HG02943 (cell line): ENCODE data around the gene IL20RA.

ENCODE experiments used
- ATAC-seq: cut with Tn5 transposase; IDR thresholded peaks from one replicate; pipeline ENCODE4 v1.9.1; 2021; ENCODE audit warnings: mild to moderate bottlenecking, low read depth, moderate library complexity; ENCODE audit not compliant: unreplicated experiment

The IL20RA gene

GRCh38 chr6:137046871-137047412 lies 2.2 kb upstream of the IL20RA start:
- ATAC-seq: no peak

DNA sequence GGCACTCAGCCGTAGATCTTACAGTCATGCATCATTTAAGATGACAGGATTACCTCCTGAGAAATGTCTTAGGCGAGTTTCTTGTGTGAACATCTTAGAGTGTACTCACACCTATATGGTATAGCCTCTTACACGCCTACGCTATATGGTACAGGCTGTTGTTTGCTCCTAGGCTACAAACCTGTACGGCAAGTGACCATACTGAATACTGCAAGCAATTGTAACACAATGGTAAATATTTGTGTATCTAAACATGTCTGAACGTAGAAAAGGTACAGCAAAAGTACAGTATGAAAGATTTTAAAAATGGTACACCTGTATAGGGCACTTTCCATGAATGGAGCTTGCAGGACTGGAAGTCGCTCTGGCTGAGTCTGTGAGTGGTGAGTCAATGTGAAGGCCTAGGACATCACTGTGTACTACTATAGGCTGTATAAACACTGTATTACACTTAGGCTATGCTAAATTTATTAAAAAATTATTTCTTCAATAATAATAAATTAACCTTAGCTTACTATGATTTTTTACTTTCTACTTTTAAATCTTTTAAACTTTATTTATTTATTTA lies 541 bp upstream of the IL20RA start:
- no peak for ATAC-seq

DNA sequence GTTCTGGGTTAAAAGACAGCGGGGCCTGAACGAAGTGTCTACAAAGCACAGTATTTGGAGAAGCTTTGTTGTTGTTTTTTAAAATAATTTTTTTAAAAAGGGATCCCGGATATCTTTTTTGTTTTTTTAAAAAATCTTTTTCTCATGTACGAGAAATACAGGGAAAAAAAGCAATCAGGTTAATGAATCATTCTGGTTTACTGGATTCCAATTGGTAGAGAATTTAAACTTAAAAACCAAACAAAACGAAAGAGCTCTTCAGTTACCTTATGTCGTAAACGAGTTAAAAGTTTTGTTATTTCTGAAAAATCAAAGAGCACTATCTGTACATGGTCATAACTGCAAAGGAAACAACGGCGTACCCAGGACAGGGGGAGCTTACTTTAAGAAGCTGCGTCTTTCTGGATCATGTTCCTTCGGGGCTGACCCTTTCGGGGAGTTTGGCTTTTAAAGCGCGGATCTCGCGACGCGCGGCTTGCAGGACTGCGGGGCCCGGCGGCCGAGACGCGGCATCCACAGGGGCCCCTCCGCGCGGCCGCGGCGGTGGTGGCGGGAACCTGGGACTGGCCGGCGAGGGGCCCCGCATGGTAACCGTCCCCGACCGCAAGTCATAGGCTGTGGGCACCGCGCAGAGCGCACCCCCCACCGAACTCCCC lies 927 bp downstream of the IL20RA start:
- no peak for ATAC-seq

DNA sequence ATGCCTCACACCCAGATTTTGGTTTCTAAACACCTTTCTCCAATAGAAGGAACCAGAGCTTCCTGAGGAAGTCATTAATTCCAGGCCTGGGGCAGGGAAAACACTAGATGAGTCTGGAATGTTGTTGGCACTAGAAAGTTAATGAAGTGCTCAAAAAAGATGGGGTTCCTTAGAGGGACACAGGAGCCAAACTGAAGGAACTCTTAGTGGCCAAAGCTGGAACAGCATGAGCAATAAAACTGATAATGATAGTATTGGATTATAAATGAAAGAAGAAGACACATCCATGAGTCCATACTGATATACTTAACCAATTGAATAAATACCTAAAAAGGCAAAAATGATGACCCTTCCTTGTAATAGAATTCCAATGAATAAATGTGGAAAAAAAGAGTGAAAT lies 4.4 kb downstream of the IL20RA start:
- no peak for ATAC-seq

- no peak for ATAC-seq
These were observed 5.8 kb downstream of the IL20RA start for GRCh38 chr6:137039010-137039409.

DNA sequence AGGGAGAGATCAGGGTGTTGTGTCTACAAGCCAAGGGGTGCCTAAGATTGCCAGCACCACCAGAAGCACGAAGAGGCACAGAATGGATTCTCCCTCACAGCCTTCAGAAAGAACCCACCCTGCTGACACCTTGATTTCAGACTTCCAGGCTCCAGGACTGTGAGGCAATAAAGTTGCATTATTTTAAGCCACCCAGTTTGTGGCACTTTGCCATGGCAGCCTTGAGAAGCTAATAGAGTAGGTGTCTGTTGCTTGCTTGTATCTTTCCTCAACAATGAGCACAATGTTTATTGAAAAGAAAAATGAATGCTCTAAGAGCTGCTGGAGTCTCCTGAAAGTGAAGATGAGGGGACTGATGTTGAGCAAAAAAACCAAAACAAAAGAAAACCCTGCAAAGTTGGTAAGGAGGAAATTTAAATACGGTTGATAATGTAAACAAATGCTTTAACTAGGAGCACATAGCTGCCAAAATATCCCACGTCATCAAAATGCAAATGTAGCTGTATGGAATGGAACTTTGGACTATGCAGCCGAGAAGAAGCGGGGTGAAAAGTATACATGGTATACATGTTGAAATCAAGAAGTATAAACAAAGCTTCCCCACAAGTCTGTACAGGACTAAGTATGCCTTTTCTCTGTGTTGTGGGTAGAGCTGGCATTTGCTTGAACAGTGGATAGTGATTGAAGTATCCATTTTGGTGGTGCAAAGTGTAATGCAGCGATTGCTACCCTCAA lies 8.0 kb downstream of the IL20RA start:
- ATAC-seq: no peak

- no peak for ATAC-seq
These were observed 10.9 kb downstream of the IL20RA start for GRCh38 chr6:137033828-137034227.

GRCh38 chr6:137031122-137031521 lies 13.6 kb downstream of the IL20RA start:
- ATAC-seq: no peak

- no peak for ATAC-seq
These were observed 15.9 kb downstream of the IL20RA start for GRCh38 chr6:137028912-137029311.

DNA sequence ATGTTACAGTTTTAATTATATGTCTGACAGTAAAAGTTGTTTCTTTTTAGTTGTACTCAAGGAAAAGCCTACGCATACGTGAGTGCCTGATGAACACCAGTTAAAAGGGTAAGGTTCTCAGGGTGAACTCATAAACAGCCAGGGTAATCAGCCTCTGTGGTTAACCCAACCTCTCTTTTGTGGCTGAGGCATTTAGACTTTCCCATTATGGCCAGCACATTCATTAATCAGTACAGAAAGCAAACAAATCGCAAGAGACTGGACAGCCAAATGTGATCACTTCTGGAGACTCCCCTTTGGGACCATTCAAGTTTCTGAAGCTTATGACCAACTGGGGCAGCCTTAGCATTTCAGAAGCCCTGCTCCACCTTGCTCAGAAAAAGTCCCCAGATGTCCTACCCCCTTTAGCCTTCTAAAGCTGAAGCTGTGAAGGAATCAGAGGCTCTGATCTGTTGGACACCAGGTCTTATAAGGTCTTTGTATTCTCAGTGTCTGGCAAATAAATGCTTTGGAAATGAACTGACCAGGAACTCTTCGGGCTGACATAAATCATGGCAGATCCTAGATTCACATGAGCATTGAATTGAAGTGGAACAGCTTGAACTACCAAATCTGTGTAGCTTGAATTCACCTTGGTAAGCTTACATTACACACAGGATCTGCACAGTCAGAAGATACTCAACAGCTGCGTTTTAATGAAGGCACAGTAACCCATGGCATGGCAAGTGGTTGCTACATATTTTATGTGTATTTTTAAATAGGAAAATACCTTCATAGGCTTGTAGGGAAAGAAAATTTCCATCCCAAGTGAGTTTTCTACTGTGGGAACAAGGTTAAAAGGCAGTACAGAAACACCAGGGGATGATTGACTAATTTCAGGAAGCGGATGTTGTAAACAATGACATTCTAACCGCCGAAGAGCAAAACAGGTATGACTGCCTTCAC lies 18.7 kb downstream of the IL20RA start:
- ATAC-seq: no peak

DNA sequence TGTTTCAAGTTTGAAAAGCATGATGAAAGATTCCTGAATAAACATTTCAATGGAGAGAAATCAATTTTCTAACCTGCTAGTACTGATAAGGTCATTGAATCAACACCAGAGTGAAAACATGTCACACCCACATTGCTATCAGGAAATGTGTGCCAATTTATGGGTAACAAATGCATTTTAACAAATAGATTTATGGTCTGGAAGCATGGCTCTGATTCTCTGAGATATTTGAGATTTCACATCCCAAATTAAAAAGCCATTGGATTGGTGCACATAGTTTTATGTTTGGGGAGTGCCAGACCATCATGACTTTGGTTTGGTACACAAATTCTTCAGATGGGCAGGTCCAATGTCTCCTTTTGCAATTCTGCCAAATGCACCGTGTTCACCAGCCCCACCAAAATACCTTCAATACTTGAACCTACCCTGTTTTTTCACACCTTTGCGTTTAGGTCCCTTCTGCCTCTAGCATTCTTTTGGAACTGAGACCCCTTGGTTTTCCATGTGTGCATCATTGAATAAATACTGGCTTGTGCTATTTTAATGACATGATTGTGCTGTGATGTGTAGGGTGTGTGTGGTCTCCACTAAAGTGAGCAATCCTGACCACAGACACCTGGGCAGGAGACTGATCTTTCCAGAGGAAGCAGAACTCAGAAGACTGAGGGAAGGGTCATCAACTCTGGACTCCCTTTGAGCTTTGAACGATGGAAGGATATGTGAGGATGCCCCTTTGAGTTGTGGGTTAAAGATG lies 20.4 kb downstream of the IL20RA start:
- ATAC-seq: no peak

- ATAC-seq: no peak
These were observed 24.0 kb downstream of the IL20RA start for GRCh38 chr6:137020776-137021175.

DNA sequence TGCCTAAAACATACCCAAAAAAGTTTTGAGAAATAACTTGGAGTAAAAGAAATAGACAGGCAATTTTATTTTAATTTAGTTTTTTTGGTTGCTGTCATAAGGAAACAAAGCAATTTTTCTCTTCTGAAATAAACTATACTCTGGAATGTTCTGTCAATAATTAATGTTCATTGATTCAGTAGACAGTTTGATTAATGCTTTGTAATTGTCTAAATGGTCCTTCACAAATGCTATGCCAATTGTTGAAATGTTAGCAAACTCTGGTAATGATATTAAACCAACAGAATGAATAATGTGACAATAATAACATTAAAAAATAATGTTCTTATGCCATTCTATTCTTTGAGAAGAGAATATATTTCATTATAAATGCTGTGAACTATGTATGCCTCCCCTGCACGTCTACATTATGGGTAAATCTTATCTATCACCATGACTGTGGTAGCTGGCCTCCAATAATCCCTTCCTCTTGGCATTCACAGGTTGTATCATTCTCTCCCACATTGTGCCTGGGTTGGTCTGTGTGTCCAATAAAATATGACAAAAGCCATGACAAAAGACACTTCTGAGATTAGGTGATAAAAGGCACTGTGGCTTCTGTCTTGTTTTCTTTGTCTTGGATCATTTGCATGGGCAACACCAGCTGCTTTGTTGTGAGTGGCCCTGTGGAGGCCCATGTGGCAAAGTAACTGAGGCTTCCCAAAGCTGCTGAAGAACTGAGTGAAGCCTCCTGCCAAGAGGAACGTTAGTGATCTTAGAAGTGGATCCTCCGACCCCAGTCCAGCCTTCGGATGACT lies 25.1 kb downstream of the IL20RA start:
- no peak for ATAC-seq

GRCh38 chr6:137017081-137017480 lies 27.7 kb downstream of the IL20RA start:
- no peak for ATAC-seq

- ATAC-seq: no peak
These were observed 28.4 kb downstream of the IL20RA start for GRCh38 chr6:137016356-137016755.

- no peak for ATAC-seq
These were observed 28.8 kb downstream of the IL20RA start for GRCh38 chr6:137015943-137016342.

GRCh38 chr6:137013738-137014602 lies 30.8 kb downstream of the IL20RA start:
- no peak for ATAC-seq

GRCh38 chr6:137013031-137013430 lies 31.7 kb downstream of the IL20RA start:
- no peak for ATAC-seq
